GM18909 (cell line): Measurements from ENCODE around the gene SAMD1.

Source experiments
- ATAC-seq: cut with Tn5 transposase; IDR thresholded peaks from one replicate; pipeline ENCODE4 v1.9.1; 2021; ENCODE audit warnings: mild to moderate bottlenecking; ENCODE audit not compliant: unreplicated experiment, poor library complexity

The SAMD1 gene

DNA sequence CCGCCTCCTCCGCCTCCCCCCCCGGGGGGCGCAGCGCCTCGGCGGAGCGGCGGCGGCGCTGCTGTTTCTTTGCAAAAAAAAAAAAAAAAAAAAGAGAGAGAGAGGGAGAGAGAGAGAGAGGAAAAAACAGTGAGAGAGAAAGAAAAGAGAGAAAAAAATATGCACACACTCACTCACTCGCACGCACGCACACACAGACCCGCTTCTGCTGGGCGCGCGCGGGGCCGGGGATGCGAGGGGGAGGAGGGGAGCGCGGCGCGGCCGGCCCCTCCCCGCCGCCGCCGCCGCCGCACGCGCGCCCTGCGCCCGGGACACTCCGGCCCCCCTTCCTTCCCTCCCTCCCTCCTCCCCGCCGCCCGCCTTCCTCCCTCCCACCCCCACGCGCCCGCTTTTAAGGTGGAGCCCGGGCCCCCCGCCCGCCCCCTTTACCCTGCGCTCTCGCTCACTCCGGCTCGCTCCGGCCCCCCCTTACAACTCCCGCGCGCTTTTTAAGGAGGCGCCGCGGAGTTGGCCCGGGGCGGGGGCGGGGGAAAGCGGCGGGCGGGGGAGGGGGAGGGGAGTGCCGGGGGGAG lies at the start of gene SAMD1:
TSS of gene SAMD1 (minus strand) at position 243 of the 572 bp plus-strand sequence.
- peak; percentile 47 for ATAC-seq

DNA sequence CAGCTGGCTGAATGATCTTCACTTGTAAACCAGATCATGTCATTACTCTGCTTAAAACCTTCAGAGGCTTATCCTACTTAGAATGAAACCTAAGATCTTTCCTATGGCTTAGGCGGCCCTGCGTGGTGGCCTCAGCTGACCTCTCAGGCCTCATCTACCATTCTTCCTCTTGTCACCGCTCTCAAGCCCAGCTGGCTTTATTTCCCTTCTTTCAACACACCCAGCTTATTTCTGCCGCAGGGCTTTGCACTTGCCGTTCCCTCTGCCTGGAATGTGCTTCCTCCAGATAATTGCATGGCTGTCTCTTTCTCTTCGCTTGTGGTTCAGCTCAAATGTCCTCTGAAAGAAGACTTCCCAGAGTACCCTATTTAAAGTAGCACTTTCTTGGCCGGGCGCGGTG lies 49.4 kb upstream of the SAMD1 start:
- no peak for ATAC-seq

DNA sequence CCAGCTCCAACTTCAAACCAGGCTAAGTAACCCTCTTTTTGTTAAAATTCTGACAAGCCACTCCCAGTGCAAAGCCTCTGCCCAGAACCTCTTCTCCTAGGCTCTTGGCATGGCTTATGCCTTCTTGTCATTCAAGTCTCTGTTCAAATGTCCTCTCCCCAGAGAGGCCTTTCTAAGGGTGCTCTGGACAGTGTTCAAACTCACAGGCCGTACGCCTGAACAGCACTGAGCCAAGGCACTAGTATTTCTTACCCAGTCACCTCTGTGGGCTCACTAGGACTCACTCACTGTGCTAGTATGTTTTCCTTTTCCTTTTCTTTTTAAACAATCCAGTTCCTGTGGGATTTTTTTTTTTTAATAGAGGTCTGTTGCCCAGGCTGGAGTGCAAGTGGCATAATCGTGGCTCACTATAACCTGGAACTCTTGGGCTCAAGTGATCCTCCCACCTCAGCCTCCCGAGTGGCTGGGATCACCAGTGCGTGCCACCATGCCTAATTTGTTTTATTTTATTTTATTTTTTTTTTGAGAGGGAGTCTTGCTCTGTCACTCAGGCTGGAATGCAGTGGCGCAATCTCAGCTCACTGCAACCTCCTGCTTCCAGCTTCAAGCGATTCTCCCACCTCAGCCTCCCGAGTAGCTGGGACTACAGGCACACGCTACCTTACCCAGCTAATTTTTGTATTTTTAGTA lies 48.2 kb upstream of the SAMD1 start:
- ATAC-seq: no peak

GRCh38 chr19:14136509-14137281 lies 46.1 kb upstream of the SAMD1 start, which contains the start of gene ASF1B:
Gene ASF1B, minus strand, starts transcription at chr19:14136589. Its CDS starts 133 bp downstream, at chr19:14136456.
- ATAC-seq: peak; percentile 83

GRCh38 chr19:14135985-14136508 lies 45.5 kb upstream of the SAMD1 start:
- ATAC-seq: no peak

GRCh38 chr19:14135355-14135754 lies 44.8 kb upstream of the SAMD1 start:
- no peak for ATAC-seq

GRCh38 chr19:14127929-14128509 lies 37.5 kb upstream of the SAMD1 start:
- no peak for ATAC-seq

DNA sequence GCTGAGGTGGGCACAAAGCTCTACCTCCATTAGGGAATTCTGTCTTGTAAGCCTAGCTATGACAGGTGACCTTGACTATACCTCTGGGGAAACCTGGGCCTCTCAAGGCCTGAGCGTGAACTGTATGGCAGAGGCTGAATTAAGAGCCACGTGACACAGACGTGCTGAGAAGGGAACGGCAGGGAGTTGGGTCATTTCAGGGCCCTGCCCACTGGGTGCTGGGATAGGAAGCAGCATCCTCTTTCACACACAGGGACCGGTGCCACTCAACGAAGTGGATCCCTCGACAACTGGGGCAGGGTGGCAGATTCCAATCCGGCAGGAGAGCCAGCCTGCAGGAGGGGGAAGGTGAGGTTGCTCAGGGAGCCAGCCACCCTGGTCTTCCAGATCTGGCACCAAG lies 36.6 kb upstream of the SAMD1 start:
- ATAC-seq: no peak

DNA sequence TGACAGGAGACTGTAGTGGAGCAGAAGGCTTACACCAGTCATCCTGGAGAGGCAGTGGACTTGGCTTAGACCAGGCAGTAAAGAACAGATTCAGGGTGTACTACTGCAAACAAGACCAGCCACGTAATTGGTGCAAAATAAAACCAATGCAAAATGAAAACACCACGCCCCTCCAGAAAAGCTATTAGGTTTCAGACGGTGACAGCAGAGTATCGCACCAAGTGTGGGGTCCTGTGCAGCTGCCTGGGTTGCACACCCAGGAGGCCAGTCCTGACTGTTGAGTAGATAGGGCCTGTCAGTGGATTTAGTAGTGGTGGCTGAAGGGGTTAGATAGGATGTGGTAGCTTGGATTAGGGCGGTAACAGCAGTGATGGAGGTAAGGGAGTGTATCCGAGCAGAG lies 32.4 kb upstream of the SAMD1 start:
- no peak for ATAC-seq

DNA sequence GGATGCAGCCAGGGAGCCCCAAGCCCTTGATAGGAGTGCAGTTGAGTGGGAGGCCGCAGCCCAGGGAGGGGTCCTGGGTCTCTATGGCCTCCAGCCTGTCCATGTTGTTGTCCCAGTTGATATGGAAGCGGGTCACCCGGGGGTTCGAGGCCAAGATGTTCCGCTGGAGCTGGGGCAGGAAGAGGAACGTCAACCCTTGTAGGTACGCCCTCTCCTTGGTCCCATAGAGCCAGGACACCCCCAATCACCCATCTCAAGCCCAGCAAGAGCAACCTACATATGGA lies 29.9 kb upstream of the SAMD1 start:
- ATAC-seq: no peak

- no peak for ATAC-seq
Observed at GRCh38 chr19:14119644-14120496, 29.3 kb upstream of the SAMD1 start.

DNA sequence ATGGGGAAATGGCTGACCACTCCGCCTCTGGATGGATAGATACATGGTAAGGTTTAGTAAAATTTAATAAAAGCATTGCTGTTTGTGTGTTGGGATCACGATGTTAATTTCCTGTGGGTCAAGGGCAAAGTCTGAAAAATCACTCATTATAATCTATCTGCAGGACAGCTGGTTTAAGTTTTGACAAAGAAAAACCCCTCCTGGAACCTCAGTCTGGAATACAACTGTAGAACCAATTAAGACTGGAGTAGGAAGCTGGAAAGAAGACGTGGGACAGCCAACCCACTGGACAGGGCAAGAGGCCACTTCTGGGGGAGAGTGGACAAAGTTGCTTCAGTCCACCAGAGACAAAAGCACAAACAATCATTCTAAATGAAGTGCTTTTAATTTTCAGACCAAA lies 28.6 kb upstream of the SAMD1 start:
- no peak for ATAC-seq

DNA sequence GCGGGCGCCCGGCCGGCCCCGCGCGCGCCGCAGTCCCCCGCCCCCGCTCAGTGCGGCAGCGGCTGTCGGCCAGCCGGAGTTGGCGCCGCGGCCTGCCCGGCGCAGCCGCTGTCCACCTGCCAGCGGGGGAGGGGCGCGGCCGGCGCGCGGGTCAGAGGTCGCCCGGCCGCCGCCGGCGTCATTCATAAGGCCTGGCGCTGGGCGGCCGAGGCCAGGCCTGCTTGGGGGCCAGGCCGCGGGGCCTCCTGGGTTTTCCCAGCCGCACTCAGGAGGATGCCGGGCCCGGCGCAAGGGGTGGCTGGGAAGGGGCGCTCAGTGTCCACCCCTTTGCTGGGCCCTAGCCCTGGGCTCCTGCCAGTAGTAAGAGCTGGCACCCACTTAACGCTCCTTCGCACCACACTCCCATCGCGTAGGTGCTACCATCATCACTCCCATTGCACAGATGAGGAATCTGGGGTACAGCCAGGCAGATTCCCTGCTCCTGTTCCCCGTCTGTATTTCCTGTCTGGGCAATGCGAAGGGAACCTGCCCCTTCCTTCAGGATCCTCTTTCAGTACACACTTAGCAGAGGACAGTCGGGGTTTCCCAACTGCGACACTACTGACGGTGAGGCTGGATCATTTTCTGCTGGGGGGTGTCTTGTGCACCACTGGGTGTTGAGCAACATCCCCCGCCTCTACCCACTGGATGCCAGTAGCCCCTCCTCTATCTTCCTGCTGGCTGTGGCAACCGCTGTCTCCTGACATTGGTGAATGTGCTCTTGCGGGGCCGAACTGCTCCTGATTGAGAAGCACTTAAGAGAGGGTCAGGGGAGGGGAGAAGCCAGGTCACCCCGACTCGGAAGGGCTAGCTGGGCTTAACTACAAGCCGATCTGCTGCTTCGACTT lies 27.9 kb upstream of the SAMD1 start:
- peak; percentile 43 for ATAC-seq

GRCh38 chr19:14117668-14118164 lies 27.2 kb upstream of the SAMD1 start, which contains the start of gene PRKACA:
Gene PRKACA, minus strand, starts transcription at chr19:14117762. Its CDS starts 215 bp downstream, at chr19:14117547.
- ATAC-seq: peak; percentile 82

- ATAC-seq: peak; percentile 15
Observed at GRCh38 chr19:14116918-14117578, 26.5 kb upstream of the SAMD1 start.

- no peak for ATAC-seq
Observed at GRCh38 chr19:14116525-14116917, 26.0 kb upstream of the SAMD1 start.

DNA sequence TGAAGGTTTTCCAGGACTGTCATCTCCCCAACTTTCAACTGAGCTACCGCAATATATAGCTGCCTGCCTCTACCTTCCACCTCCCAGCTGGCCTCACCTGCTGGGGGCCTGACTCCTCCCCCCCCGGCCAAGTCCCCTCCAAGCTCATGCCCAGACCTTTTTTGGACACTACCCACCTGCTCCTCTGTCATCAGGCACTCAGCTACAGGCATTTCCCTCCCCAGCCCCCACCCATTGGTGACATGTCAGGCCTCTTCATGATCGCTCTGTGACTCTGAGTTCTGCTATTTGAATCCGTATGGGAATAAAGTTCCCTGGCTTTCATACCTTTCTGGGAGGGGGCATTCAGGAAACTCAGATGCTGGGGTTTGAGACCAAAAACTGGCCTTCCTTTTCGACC lies 25.2 kb upstream of the SAMD1 start:
- ATAC-seq: no peak

GRCh38 chr19:14114854-14115253 lies 24.3 kb upstream of the SAMD1 start:
- no peak for ATAC-seq
